HS-5 (cell line): ENCODE results near the gene PPP2R5B.

Experiments
- DNase-seq: peaks from one replicate; pipeline ENCODE4 v3.0.0-alpha.2; 2012; ENCODE audit warnings: low read depth

PPP2R5B gene

GRCh38 chr11:64923944-64924909, at the start of gene PPP2R5B:
Gene PPP2R5B, plus strand, starts transcription at chr11:64924689. Its CDS starts 1,046 bp downstream, at chr11:64925735.
- DNase-seq = peak; percentile 81

GRCh38 chr11:64875369-64876228, 48.9 kb upstream of the PPP2R5B start:
- no peak for DNase-seq

GRCh38 chr11:64876229-64876750, 48.2 kb upstream of the PPP2R5B start:
- no peak for DNase-seq

GRCh38 chr11:64876835-64877341, 47.6 kb upstream of the PPP2R5B start:
- peak; percentile 26 for DNase-seq

GRCh38 chr11:64877390-64878222, 46.9 kb upstream of the PPP2R5B start:
- DNase-seq = no peak

- no peak for DNase-seq
Observed at GRCh38 chr11:64878223-64878493, 46.3 kb upstream of the PPP2R5B start.

- DNase-seq = peak; percentile 81
Observed at GRCh38 chr11:64878494-64879243, 45.8 kb upstream of the PPP2R5B start, which contains the start of gene EHD1. Gene EHD1, minus strand, starts transcription at chr11:64878621. Its CDS starts 157 bp downstream, at chr11:64878464.

- no peak for DNase-seq
Observed at GRCh38 chr11:64879244-64879900, 45.1 kb upstream of the PPP2R5B start.

GRCh38 chr11:64880240-64881001, 44.1 kb upstream of the PPP2R5B start:
- DNase-seq = no peak

GRCh38 chr11:64881476-64881875, 43.0 kb upstream of the PPP2R5B start:
- DNase-seq = no peak

GRCh38 chr11:64882243-64882642, 42.2 kb upstream of the PPP2R5B start:
- DNase-seq = no peak

- DNase-seq = no peak
Observed at GRCh38 chr11:64883575-64883974, 40.9 kb upstream of the PPP2R5B start.

GRCh38 chr11:64884019-64884418, 40.5 kb upstream of the PPP2R5B start:
- DNase-seq = no peak

GRCh38 chr11:64885367-64886286, 38.9 kb upstream of the PPP2R5B start:
- DNase-seq = peak; percentile 42

- no peak for DNase-seq
Observed at GRCh38 chr11:64887234-64887756, 37.2 kb upstream of the PPP2R5B start.

- no peak for DNase-seq
Observed at GRCh38 chr11:64887757-64888405, 36.6 kb upstream of the PPP2R5B start.

GRCh38 chr11:64888406-64888728, 36.1 kb upstream of the PPP2R5B start:
- no peak for DNase-seq
